Frontal cortex (tissue), 4 donors: ENCODE results near the gene SEPSECS. TPM values are rescaled to one million over a fixed set of nuclear protein-coding genes. Genes with fewer than 3 reads are reported as not detected.

Experiments
- DNase-seq, 2 donors: peaks; one replicate each; pipeline ENCODE4 v3.0.0; 2012; ENCODE audit warnings: low spot score in 2 of 2
- FAIRE-seq: peaks from 2 replicates; lab custom pipeline; 2012; peaks lifted over from hg19 to GRCh38; lab: Jason Lieb, UNC
- total RNA-seq: library from RNA; depleted of rRNA; stranded (reverse); fragments of >200 nt; gene quantifications from one replicate; pipeline ENCODE4 v1.2.3, GENCODE V29; 2014
- donor health status: control.
- donor health status: control.
- donor health status: control.

SEPSECS gene
- total RNA-seq, 1 donor from 2014 or later, result 13.0 TPM

- no peak for DNase-seq
- no peak for FAIRE-seq
These were observed 46.0 kb downstream of the SEPSECS start for GRCh38 chr4:25113915-25114904.

GRCh38 chr4:25112995-25113380 lies 47.3 kb downstream of the SEPSECS start:
- FAIRE-seq (no peak), DNase-seq (no peak)

- no peak for DNase-seq
- FAIRE-seq, result no peak
These were observed 47.8 kb downstream of the SEPSECS start for GRCh38 chr4:25112366-25112994.

DNA sequence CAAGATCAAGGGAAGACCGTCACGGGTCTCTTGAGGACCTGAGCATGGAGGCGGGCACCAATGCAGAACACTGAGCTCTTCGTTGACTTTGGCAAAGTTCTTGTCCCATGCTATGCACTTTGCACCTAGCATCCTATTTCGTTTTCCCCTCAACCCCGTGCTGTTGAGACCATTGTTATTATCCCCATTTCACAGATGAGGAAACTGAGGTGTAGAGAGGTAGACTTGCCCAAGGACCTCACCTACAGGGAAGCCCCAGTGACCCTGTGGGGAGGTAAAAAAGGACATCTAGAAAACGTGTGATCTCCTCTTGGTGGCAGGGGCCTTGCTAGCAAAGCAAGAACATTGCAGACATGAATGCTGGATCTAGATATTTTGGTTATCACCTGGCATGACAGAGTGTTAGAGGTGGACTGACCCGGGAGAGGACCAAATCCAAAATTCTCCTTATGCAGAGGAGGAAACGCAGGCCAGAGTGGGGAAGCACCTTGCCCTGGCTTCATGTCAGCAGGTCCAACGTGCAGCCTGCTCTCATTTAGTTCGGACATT lies 48.5 kb downstream of the SEPSECS start:
- no peak for DNase-seq
- FAIRE-seq, result no peak

- no peak for FAIRE-seq
- DNase-seq, result no peak
These were observed 49.5 kb downstream of the SEPSECS start for GRCh38 chr4:25110527-25111329.

DNA sequence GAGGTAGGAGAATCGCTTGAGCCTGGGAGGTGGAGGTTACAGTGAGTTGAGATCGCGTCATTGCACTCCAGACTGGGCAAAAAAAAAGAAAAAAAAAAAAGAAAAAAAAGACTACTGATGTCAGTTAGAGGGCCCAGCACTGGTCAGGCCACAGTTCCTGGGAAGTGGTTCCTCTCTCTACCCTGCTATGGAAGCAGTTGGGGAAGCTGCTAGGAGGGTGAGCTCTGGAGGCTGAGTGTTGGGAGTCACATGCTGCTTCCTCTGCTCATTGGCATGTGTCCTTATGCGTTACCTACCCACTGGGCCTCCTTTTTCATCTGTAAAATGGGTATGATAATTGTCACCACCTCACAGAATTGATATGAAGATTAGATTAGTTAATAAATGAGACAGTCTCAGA lies 50.7 kb downstream of the SEPSECS start:
- FAIRE-seq, result no peak
- DNase-seq, result no peak

- FAIRE-seq, result no peak
- DNase-seq, result no peak
These were observed 51.7 kb downstream of the SEPSECS start for GRCh38 chr4:25108556-25108955.

DNA sequence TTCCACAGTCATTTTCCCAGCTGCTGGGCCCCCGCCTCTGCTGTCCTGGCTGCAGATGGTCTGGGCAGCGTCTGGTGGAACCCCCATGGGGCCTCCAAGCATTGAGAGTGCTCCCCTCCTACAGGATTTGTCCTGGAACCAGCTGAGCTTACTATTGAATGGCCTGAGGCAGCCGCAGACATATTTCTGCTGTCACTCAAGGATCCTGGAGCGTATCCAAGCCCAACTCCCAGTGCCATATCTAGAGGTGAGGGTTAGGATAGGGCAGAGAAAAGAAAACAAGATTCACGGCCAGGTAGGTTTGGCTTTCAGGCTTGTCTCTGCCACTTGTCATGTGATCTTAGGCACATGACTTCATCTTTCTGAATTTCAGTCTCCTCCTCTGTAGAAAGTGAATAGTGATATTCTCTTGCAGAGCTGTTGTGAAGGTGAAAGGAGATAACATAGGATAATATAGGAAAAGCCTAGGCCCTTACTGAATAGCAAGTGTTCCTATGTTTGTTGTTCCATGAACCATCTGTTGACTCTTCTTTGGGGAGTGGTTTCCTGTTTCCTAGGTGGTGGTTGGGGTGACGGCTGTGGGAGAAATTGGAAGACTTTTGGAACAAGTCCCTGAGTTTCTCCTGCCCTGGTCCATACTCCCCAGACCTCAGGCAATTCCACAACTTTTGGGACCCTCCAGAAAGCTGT lies 52.3 kb downstream of the SEPSECS start:
- DNase-seq (no peak), FAIRE-seq (no peak)

DNA sequence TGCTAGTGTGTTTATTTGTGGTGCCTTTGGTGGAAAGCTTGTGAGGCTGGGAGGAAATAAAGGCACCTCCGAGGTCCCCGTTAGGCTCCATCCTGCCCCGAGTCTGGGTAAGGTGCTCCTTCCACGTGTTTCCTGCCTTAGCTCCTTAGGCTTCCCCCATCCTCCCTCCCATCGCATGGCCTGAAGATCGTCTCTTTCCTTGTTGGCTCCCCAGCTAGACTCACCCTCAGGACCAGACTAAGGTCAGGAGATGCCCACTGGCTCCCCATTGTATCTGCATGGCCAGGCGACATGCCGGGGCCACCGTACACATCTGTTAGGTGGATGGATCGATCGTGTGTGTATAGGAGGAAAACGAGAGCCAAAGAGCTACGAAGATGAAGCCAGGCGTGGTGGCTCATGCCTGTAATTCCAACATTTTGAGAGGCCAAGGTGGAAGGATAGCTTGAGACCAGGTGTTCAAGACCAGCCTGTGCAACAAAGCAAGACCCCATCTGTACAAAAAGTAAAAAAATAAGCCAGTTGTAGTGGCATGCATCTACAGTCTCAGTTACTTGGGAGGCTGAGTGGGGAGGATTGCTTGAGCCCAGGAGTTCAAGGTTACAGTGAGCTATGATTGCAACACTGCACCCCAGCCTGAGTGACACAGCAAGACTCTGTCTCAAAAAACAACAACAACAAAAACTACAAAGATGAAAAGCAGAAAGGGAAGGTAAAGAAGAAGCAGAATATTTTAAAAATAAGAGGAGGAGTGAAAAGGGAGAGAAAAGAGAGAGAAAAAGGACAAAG lies 53.7 kb downstream of the SEPSECS start:
- FAIRE-seq (no peak), DNase-seq (no peak)

DNA sequence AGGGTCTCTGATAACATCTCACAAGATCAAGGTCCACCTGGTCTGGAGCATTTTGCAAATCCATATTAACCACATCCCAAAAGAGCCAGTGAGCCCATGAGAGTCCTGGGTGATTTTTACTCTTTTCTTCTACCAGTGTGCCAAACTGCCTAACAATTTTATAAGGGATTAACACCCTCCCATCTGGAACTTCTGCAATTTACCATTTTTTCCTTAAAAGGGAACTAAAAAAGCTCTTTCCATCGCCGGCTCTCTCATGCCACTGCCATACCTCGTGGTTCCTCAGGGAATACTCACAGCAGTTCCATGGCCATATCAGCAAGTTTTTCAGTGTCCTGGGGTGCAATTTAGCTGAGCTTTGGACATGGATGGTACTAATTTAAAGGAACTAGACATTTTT lies 55.7 kb downstream of the SEPSECS start:
- FAIRE-seq, result no peak
- no peak for DNase-seq

GRCh38 chr4:25103418-25103817 lies 56.8 kb downstream of the SEPSECS start:
- no peak for FAIRE-seq
- DNase-seq, result no peak

DNA sequence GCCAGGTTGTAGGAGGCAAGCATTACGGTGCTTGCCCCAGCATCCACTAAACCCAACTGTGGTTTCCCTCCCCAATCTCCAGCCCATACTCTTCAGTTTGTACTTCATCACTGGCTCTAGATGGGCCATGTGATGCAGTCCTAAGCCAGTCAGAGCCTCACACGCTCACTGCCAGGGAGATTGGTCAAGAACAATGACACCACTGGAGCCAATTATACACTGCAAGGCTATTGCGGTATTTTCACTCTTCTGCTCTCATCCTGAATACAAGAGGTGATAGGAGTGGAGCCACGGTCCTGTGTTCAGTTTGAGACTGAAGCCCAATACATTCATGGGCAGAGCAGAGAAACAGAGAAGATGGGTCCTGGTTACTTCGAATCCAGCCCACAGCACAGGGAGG lies 58.4 kb downstream of the SEPSECS start:
- FAIRE-seq, result no peak

GRCh38 chr4:25100710-25101109 lies 59.5 kb downstream of the SEPSECS start:
- DNase-seq (no peak), FAIRE-seq (no peak)

More for the DNA sequence above, 58.4 kb downstream of the SEPSECS start:
- DNase-seq, result no peak

DNA sequence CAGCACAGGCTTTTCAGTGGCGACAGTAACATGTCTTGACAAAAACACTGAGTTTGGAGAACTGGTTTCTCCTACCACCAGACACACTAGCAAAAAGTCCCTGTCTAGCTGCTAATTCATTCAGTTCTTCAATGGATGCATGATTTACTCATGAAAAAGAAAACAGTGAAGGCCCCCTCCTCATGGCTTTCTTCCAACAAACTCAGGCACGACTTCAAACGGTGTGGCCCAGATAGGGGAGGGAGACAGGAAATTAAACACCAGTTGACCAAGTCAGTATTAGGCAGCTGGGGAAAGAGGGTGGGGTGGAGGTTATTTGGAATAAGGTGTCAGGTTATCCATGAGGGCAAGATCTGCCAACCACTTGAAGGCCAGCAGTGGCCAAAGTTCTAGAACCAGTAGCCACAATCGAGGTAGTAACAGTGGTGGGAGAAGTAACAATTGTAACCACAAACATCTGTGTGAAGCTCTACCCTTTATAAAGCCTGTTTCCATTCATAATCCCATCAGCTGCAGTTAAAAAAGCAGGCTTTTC lies 60.2 kb downstream of the SEPSECS start:
- DNase-seq (no peak), FAIRE-seq (no peak)

DNA sequence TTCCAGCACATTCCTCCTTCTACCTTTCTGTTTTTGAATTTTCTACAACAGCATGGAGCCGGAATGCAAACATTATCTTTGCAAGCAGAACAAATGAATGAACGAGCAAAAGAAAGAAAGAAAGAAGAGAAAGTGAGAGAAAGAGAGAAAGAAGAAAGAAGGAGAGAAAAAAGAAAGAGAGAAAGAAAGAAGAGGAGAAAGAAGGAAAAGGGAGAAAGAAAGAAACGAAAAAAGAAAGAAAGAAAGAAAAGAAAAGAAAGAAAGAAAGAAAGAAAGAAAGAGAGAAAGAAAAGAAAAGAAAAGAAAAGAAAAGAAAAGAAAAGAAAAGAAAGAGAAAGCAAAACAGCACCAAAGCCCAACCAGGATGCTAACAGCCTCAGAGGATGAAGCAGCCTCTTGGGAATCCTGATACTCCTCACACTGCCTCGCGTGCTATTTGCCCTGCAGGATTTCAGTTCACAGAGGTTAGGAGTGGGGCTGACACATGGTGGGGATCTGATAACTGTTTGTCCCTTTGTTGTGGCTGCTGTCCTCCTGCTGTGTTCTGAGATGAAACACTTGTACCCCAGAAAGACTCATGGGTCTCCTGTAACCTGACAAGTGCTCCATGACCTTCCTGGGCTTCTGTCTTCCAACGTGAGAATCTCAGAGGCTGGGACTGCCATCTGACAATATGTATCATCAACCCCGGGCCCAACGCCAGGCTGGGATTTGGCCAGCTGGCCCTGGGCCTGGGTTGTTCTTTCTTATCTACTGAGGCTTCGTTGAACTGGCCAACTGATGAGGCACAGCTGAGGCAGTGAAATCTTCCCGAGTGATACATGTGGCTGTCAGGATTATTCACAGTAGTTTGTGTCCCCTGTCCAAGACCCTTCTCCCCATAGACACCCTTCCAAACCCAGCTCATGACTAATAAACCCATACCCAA lies 61.0 kb downstream of the SEPSECS start:
- FAIRE-seq, result no peak
- DNase-seq, result no peak

DNA sequence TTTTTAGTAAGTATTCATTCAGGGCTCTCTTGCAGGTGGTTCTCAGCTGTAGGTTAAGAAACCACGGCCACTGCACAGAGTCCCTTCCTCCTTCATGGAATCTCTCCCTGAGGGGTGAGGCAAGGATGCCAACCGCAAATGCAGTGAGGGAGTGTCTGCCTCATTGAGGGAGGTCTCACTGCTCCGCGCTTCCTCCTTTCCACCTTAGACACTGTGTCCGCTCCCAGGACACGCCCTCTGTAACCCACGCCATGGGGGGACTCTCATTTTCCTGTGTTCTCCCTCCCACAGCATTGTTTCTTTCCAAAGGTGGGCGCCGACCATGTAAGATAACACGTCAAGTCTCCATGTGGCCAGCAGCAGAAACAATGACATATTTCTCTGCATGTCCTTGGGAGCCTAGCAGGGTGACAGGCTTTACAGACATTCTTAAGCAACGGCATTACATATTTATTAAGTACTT lies 63.2 kb downstream of the SEPSECS start:
- DNase-seq (no peak), FAIRE-seq (no peak)

GRCh38 chr4:25096251-25096980 lies 63.8 kb downstream of the SEPSECS start:
- DNase-seq, result no peak
- FAIRE-seq, result no peak
